Subcutaneous abdominal adipose tissue (tissue), 5 donors: ENCODE data around the gene IGLL5.

Source experiments
- H3K27ac ChIP-seq: one replicate; pipeline ENCODE4 v1.7.0; 2013; ENCODE audit warnings: low read depth, mild to moderate bottlenecking, inconsistent platforms, low read length, moderate library complexity
- H3K27me3 ChIP-seq, 5 donors: one replicate each; pipeline ENCODE4 v1.7.0; 2013; ENCODE audit warnings: low read length in 5 of 5, inconsistent platforms in 1 of 5; ENCODE audit not compliant: control insufficient read depth in 5 of 5, insufficient read depth in 4 of 5
- H3K36me3 ChIP-seq, 5 donors: one replicate each; pipeline ENCODE4 v1.7.0; 2013; ENCODE audit warnings: low read length in 5 of 5; ENCODE audit not compliant: control insufficient read depth in 5 of 5, insufficient read depth in 5 of 5
- H3K4me1 ChIP-seq, 5 donors: one replicate each; pipeline ENCODE4 v1.7.0; 2013; ENCODE audit warnings: low read length in 5 of 5, mild to moderate bottlenecking in 3 of 5, moderate library complexity in 1 of 5; ENCODE audit not compliant: control insufficient read depth in 5 of 5, insufficient read depth in 5 of 5
- H3K4me3 ChIP-seq, 5 donors: one replicate each; pipeline ENCODE4 v1.7.0; 2013; ENCODE audit warnings: low read length in 5 of 5, low read depth in 1 of 5
- H3K9ac ChIP-seq, 5 donors: one replicate each; pipeline ENCODE4 v1.7.0; 2013; ENCODE audit warnings: low read length in 5 of 5, mild to moderate bottlenecking in 4 of 5, moderate library complexity in 3 of 5
- H3K9me3 ChIP-seq, 5 donors: one replicate each; pipeline ENCODE4 v1.7.0; 2013; ENCODE audit warnings: low read length in 5 of 5; ENCODE audit not compliant: control insufficient read depth in 5 of 5
- donor health status: healthy.
- donor health status: healthy.
- donor health status: healthy.
- donor health status: healthy.
- donor health status: healthy.

The IGLL5 gene

GRCh38 chr22:22939588-22940368, 52.2 kb downstream of the IGLL5 start:
- H3K4me3 ChIP-seq, result no peak overlapping the region
- no peaks in the 10 kb centered on the region for H3K36me3 ChIP-seq
- H3K27ac ChIP-seq, result no peak overlapping the region
- no peak overlapping the region for H3K9ac ChIP-seq
- H3K4me1 ChIP-seq, result peaks cover 0 to 10% (median 0%) of the 10 kb centered on the region in 5 donors
- peaks cover 0 to 16% (median 5%) of the 10 kb centered on the region in 5 donors for H3K27me3 ChIP-seq
- H3K9me3 ChIP-seq, result no peaks in the 10 kb centered on the region

- Histone ChIP-seq H3K4me3 (no peak overlapping the region), H3K27me3 (peaks cover 0 to 16% (median 5%) of the 10 kb centered on the region in 5 donors), H3K27ac (no peak overlapping the region), H3K9ac (no peak overlapping the region), H3K4me1 (peaks cover 0 to under 1% (median 0%) of the 10 kb centered on the region in 5 donors), H3K36me3 (no peaks in the 10 kb centered on the region), H3K9me3 (no peaks in the 10 kb centered on the region)
These were observed 53.5 kb downstream of the IGLL5 start for GRCh38 chr22:22940961-22941605.

GRCh38 chr22:22941831-22942510, 54.4 kb downstream of the IGLL5 start:
- no peaks in the 10 kb centered on the region for H3K9me3 ChIP-seq
- H3K4me3 ChIP-seq, result no peak overlapping the region
- no peaks in the 10 kb centered on the region for H3K4me1 ChIP-seq
- no peak overlapping the region for H3K9ac ChIP-seq
- peaks cover 0 to 16% (median 5%) of the 10 kb centered on the region in 5 donors for H3K27me3 ChIP-seq
- H3K36me3 ChIP-seq, result no peaks in the 10 kb centered on the region
- H3K27ac ChIP-seq, result no peak overlapping the region

GRCh38 chr22:22942511-22943329, 55.1 kb downstream of the IGLL5 start:
- Histone ChIP-seq H3K9ac (no peak overlapping the region), H3K27ac (no peak overlapping the region), H3K4me1 (no peaks in the 10 kb centered on the region), H3K36me3 (no peaks in the 10 kb centered on the region), H3K4me3 (no peak overlapping the region), H3K9me3 (no peaks in the 10 kb centered on the region), H3K27me3 (peaks cover 0 to 16% (median 5%) of the 10 kb centered on the region in 5 donors)

- Histone ChIP-seq H3K4me1 (no peaks in the 10 kb centered on the region), H3K9ac (no peak overlapping the region), H3K27ac (no peak overlapping the region), H3K4me3 (no peak overlapping the region), H3K27me3 (peaks cover 0 to 17% (median 5%) of the 10 kb centered on the region in 5 donors), H3K9me3 (no peaks in the 10 kb centered on the region), H3K36me3 (no peaks in the 10 kb centered on the region)
These were observed 56.1 kb downstream of the IGLL5 start for GRCh38 chr22:22943521-22944267.

- no peaks in the 10 kb centered on the region for H3K36me3 ChIP-seq
- no peak overlapping the region for H3K27ac ChIP-seq
- no peaks in the 10 kb centered on the region for H3K9me3 ChIP-seq
- H3K27me3 ChIP-seq, result peaks cover 0 to 23% (median 5%) of the 10 kb centered on the region in 5 donors
- H3K4me1 ChIP-seq, result no peaks in the 10 kb centered on the region
- H3K9ac ChIP-seq, result no peak overlapping the region
- no peak overlapping the region for H3K4me3 ChIP-seq
These were observed 56.8 kb downstream of the IGLL5 start for GRCh38 chr22:22944268-22944985.

- H3K4me1 ChIP-seq, result no peaks in the 10 kb centered on the region
- peaks cover 0 to 27% (median 5%) of the 10 kb centered on the region in 5 donors for H3K27me3 ChIP-seq
- H3K4me3 ChIP-seq, result no peak overlapping the region
- no peaks in the 10 kb centered on the region for H3K9me3 ChIP-seq
- no peak overlapping the region for H3K27ac ChIP-seq
- no peak overlapping the region for H3K9ac ChIP-seq
- no peaks in the 10 kb centered on the region for H3K36me3 ChIP-seq
These were observed 57.6 kb downstream of the IGLL5 start for GRCh38 chr22:22945195-22945594.
